ENCODE measurements around the gene WWC2.

- TF ChIP-seq CTCF (IDR thresholded peaks at IDR 0.05): no peak
- no peak for TF ChIP-seq POLR2A (IDR thresholded peaks at IDR 0.05)
These were observed 86.0 kb downstream of the WWC2 start for GRCh38 chr4:183185018-183185417.

All from esophagus squamous epithelium (tissue), 4 donors.